Activated T-helper 1 cell treated with anti-CD3 and anti-CD28 coated beads, Interleukin-12 subunit alpha, Interleukin-12 subunit beta, Interleukin-2, Interleukin-4 antibody, amounts not matched to agents 30 ng/mL and 10 ng/mL and 1 ng/mL, durations not matched to agents 14 hours and 24 hours and 36 hours (primary cell): Measurements from ENCODE around the gene MORN5. TPM values are rescaled to one million over a fixed set of nuclear protein-coding genes. Genes with fewer than 3 reads are reported as not detected.

ENCODE experiments used
- total RNA-seq: library from RNA; stranded (reverse); gene quantifications from 2 replicates; pipeline ENCODE4 v1.2.3, GENCODE V29; 2022

The MORN5 gene
- total RNA-seq, 1 donor from 2014 or later = not detected

Other genes with a start within 250 kb of the MORN5 start
- 3.0 and 4.5 TPM in 2 replicates for gene TTLL11, start 66.6 kb upstream of the MORN5 start, total RNA-seq
- gene NDUFA8, start 129 bp upstream of the MORN5 start, total RNA-seq = 49.6 and 51.6 TPM in 2 replicates
- gene LHX6, start 69.0 kb downstream of the MORN5 start, total RNA-seq = 0.08 TPM in 1 of 2 replicates, not detected in the other
- 29.9 and 31.5 TPM in 2 replicates for gene RBM18, start 104.9 kb downstream of the MORN5 start, total RNA-seq
- 58.8 and 66.0 TPM in 2 replicates for gene MRRF, start 105.0 kb downstream of the MORN5 start, total RNA-seq
- 0.54 and 0.61 TPM in 2 replicates for gene PTGS1, start 211.1 kb downstream of the MORN5 start, total RNA-seq